T-helper 2 cell (primary cell): ENCODE data around the gene TMEM198.

Source experiments
- DNase-seq, 5 experiments: peaks; one replicate each; pipeline versions ENCODE4 v3.0.0 to v3.0.0-alpha.2; 2012 to 2022

TMEM198 gene

GRCh38 chr2:219591091-219591490, 47.3 kb downstream of the TMEM198 start:
- no peak for DNase-seq

GRCh38 chr2:219592736-219593135, 48.9 kb downstream of the TMEM198 start:
- DNase-seq, result no peak

- no peak for DNase-seq
Observed at GRCh38 chr2:219593154-219593553, 49.3 kb downstream of the TMEM198 start.

- no peak for DNase-seq
Observed at GRCh38 chr2:219595256-219595655, 51.4 kb downstream of the TMEM198 start.

GRCh38 chr2:219596954-219597551, 53.2 kb downstream of the TMEM198 start:
- no peak for DNase-seq

- DNase-seq, result peak; percentile 72 to 96 (median 85)
Observed at GRCh38 chr2:219597552-219598307, 53.9 kb downstream of the TMEM198 start, which contains the start of gene STK11IP. Gene STK11IP, plus strand, starts transcription at chr2:219597857. Its CDS starts 263 bp downstream, at chr2:219598120.

GRCh38 chr2:219598308-219599078, 54.7 kb downstream of the TMEM198 start:
- DNase-seq, result no peak
